ENCODE measurements around the gene MCL1. TPM values are rescaled to one million over a fixed set of nuclear protein-coding genes. Genes with fewer than 3 reads are reported as not detected.

The MCL1 gene
- total and polyA plus RNA-seq, 2 of the 13 experiments (the other 11 are each of a cell fraction or from before 2014, with no cell fraction given): 69.5 to 125 TPM

DNA sequence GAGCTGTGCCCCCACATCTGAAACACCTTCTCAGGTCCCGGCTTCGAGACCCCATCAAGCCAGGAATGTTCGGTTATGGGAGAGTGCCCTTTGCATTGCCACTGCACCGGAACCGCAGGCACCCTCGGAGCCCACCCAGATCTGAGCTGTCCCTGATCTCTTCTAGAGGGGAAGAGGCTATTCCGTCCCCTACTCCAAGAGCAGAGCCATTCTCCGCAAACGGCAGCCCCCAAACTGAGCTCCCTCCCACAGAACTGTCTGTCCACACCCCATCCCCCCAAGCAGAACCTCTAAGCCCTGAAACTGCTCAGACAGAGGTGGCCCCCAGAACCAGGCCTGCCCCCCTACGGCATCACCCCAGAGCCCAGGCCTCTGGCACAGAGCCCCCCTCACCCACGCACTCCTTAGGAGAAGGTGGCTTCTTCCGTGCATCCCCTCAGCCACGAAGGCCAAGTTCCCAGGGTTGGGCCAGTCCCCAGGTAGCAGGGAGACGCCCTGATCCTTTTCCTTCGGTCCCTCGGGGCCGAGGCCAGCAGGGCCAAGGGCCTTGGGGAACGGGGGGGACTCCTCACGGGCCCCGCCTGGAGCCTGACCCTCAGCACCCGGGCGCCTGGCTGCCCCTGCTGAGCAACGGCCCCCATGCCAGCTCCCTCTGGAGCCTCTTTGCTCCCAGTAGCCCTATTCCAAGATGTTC lies 25.9 kb downstream of the MCL1 start:
- in situ Hi-C loops (cut with HindIII; ENCODE audit: extremely low pct_ligation_motif_present, low pct_unique_long_range_greater_than_20kb) (loop anchor here (5.0 kb wide), 1 partner anchor 86 kb away; no protein-coding TSS in a partner anchor), intact Hi-C loops (cut with micrococcal nuclease; ENCODE audit: unreplicated experiment) (loop anchor here (10.0 kb wide), 1 partner anchor 299 kb away; the partner anchor contains the start of gene CA14)
- Histone ChIP-seq H2AFZ (ENCODE audit: low read length) (no peak overlapping the region), H3K36me3 (replicated peaks in 1 of 2; ENCODE audit: control insufficient read depth in 1 of 2, insufficient read depth in 2 of 2, low read length in 2 of 2) (peaks cover 0 to 5% of the 10 kb centered on the region in 2 experiments; a peak in 2 of 5 replicates), H3K27ac (ENCODE audit: extremely low read length, insufficient read depth, low read length) (peak overlapping the region; percentile 76), H3K79me2 (ENCODE audit: insufficient read depth, low read length) (no peaks in the 10 kb centered on the region), H3K9ac (ENCODE audit: insufficient read depth, low read depth, low read length) (no peak overlapping the region), H4K20me1 (ENCODE audit: insufficient read depth, low read length) (no peaks in the 10 kb centered on the region), H3K4me2 (ENCODE audit: low read depth, low read length) (0 out of 2 replicates have a peak overlapping the region, but pooled peaks have one; percentile 81), H3K27me3 (ENCODE audit: control insufficient read depth in 1 of 2, insufficient read depth in 2 of 2, low read length in 2 of 2) (no peaks in the 10 kb centered on the region; a peak in 1 of 5 replicates), H3K4me3 (replicated peaks in 1 of 3; ENCODE audit: insufficient read depth in 1 of 3, low read depth in 2 of 3, low read length in 3 of 3) (peak overlapping the region in 1 of 3 experiments; percentile 66; a peak in 1 of 6 replicates), H3K9me3 (ENCODE audit: low read length) (no peaks in the 10 kb centered on the region), H3K4me1 (ENCODE audit: insufficient read depth, low read length) (peaks cover 58% of the 10 kb centered on the region)
- no peak for FAIRE-seq
- TF ChIP-seq AGO2 (optimal IDR thresholded peaks at IDR 0.05; ENCODE audit: low read depth, low read length) (peak; percentile 65), ZNF878 (CRISPR knock-in tag; IDR thresholded peaks at IDR 0.05) (no peak)
- WGBS (ENCODE audit: low lambda C conversion rate): 91% methylated on average over 5 of the region's 23 CpGs
- ATAC-seq: no peak
- ChIA-PET POLR2A (interaction anchor here (1.5 to 6.9 kb wide), 3 partner anchors 8 to 38 kb away, joined by 3 to 88 read pairs (median 7); partner anchors contain the start of gene FALEC), CTCF (ENCODE audit: low intra/inter-chr PET ratio, low total read pairs) (no interaction called here)
- no TSS peak for BruUV-seq (replicated peaks)
- DNase-seq (ENCODE audit: low spot score): no peak

DNA sequence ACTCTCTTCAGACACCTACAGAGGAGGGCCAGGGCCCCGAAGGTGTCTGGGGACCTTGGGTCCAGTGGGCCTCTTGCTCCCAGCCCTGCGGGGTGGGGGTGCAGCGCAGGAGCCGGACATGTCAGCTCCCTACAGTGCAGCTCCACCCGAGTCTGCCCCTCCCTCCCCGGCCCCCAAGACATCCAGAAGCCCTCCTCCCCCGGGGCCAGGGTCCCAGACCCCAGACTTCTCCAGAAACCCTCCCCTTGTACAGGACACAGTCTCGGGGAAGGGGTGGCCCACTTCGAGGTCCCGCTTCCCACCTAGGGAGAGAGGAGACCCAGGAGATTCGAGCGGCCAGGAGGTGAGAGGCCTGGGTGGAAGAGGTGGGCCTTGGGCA lies 26.5 kb downstream of the MCL1 start:
- BruUV-seq (replicated peaks): no TSS peak
- 75% methylated on average over 7 of the region's 12 CpGs for WGBS (ENCODE audit: low lambda C conversion rate)
- H3K36me3 ChIP-seq (replicated peaks in 1 of 2; ENCODE audit: control insufficient read depth in 1 of 2, insufficient read depth in 2 of 2, low read length in 2 of 2): peaks cover 0 to 5% of the 10 kb centered on the region in 2 experiments; a peak in 2 of 5 replicates
- H3K9ac ChIP-seq (ENCODE audit: insufficient read depth, low read depth, low read length): peak overlapping the region; percentile 53; the same call in 1 of the 2 replicates
- no peaks in the 10 kb centered on the region for H3K79me2 ChIP-seq (ENCODE audit: insufficient read depth, low read length)
- intact Hi-C loops (cut with micrococcal nuclease; ENCODE audit: unreplicated experiment): loop anchor here (1.0 to 10.0 kb wide), 2 partner anchors 21 to 298 kb away; partner anchors contain the start of gene CA14
- CTCF ChIA-PET (ENCODE audit: low intra/inter-chr PET ratio, low total read pairs): no interaction called here
- in situ Hi-C loops (cut with HindIII; ENCODE audit: extremely low pct_ligation_motif_present, low pct_unique_long_range_greater_than_20kb): loop anchor here (5.0 kb wide), 1 partner anchor 86 kb away; no protein-coding TSS in a partner anchor
- peaks cover 58% of the 10 kb centered on the region for H3K4me1 ChIP-seq (ENCODE audit: insufficient read depth, low read length)
- no peak for ATAC-seq
- H3K27me3 ChIP-seq (ENCODE audit: control insufficient read depth in 1 of 2, insufficient read depth in 2 of 2, low read length in 2 of 2): no peaks in the 10 kb centered on the region; a peak in 1 of 5 replicates
- H3K4me3 ChIP-seq (replicated peaks in 1 of 3; ENCODE audit: insufficient read depth in 1 of 3, low read depth in 2 of 3, low read length in 3 of 3): peak overlapping the region; percentile 3 to 66 (median 18); a peak in 4 of 6 replicates
- POLR2A ChIA-PET: interaction anchor here (1.0 to 6.9 kb wide), 5 partner anchors 9 to 38 kb away, joined by 3 to 88 read pairs (median 7); partner anchors contain the start of genes FALEC and MCL1
- H4K20me1 ChIP-seq (ENCODE audit: insufficient read depth, low read length): no peaks in the 10 kb centered on the region
- no peak for DNase-seq (ENCODE audit: low spot score)
- TF ChIP-seq DNMT1 (CRISPR knock-in tag; IDR thresholded peaks at IDR 0.05) (no peak), ZNF572 (CRISPR knock-in tag; IDR thresholded peaks at IDR 0.05) (0 out of 2 replicates have a peak, but pooled peaks have one; percentile 23), TBX2 (CRISPR knock-in tag; IDR thresholded peaks at IDR 0.05; ENCODE audit: borderline replicate concordance) (0 out of 2 replicates have a peak, but pooled peaks have one; percentile 23), SRY (CRISPR knock-in tag; IDR thresholded peaks at IDR 0.05) (0 out of 2 replicates have a peak, but pooled peaks have one; percentile 30), ESRRA (CRISPR knock-in tag; IDR thresholded peaks at IDR 0.05; ENCODE audit: low read depth) (0 out of 2 replicates have a peak, but pooled peaks have one; percentile 6)
- H3K27ac ChIP-seq (ENCODE audit: extremely low read length, insufficient read depth, low read length): peak overlapping the region; percentile 76
- no peak for FAIRE-seq
- no peak overlapping the region for H2AFZ ChIP-seq (ENCODE audit: low read length)
- no peaks in the 10 kb centered on the region for H3K9me3 ChIP-seq (ENCODE audit: low read length)
- peak overlapping the region; percentile 81 for H3K4me2 ChIP-seq (ENCODE audit: low read depth, low read length)
